RWPE2 (cell line): ENCODE measurements around the gene THTPA.

Experiments used
- ATAC-seq: fragments of 200-7000 bp; cut with Tn5 transposase; 3 replicates; pipeline ENCODE4 v1.9.1; 2021; ENCODE audit warnings: low read depth
- DNase-seq: peaks from one replicate; pipeline ENCODE4 v3.0.0-alpha.2; 2020; ENCODE audit warnings: low spot score
- H3K27ac ChIP-seq: fragments of 450-650 bp; 2 replicates; pipeline ENCODE4 v1.5.1; 2017; ENCODE audit warnings: mild to moderate bottlenecking; ENCODE audit not compliant: poor library complexity, severe bottlenecking
- H3K27me3 ChIP-seq: fragments of 250-450 bp; sonication (Bioruptor Pico); 2 replicates; pipeline ENCODE4 v1.5.1; 2021; ENCODE audit warnings: mild to moderate bottlenecking, moderate library complexity; ENCODE audit not compliant: insufficient read depth, poor library complexity, severe bottlenecking
- H3K36me3 ChIP-seq: fragments of 250-450 bp; sonication (Bioruptor Pico); 2 replicates; pipeline ENCODE4 v1.5.1; 2020; ENCODE audit warnings: low read depth, mild to moderate bottlenecking, moderate library complexity
- H3K4me1 ChIP-seq: fragments of 250-450 bp; sonication (Bioruptor Pico); 2 replicates; pipeline ENCODE4 v1.5.1; 2021; ENCODE audit warnings: mild to moderate bottlenecking, moderate library complexity; ENCODE audit not compliant: insufficient read depth, poor library complexity, severe bottlenecking
- H3K4me3 ChIP-seq: fragments of 250-450 bp; sonication (Bioruptor Pico); 2 replicates; pipeline ENCODE4 v1.5.1; 2021; ENCODE audit warnings: mild to moderate bottlenecking, moderate library complexity; ENCODE audit not compliant: severe bottlenecking
- H3K9me3 ChIP-seq: fragments of 250-450 bp; sonication (Bioruptor Pico); 2 replicates; pipeline ENCODE4 v1.5.1; 2021; ENCODE audit warnings: mild to moderate bottlenecking, moderate library complexity; ENCODE audit not compliant: severe bottlenecking
- CTCF ChIP-seq: fragments of 450-650 bp; IDR thresholded peaks from one replicate; pipeline ENCODE4 v1.5.1; 2017; ENCODE audit warnings: mild to moderate bottlenecking, moderate library complexity; ENCODE audit not compliant: poor library complexity, severe bottlenecking

Gene THTPA

GRCh38 chr14:23559926-23560520, 4.0 kb downstream of the THTPA start:
- ATAC-seq, result no peak
- Histone ChIP-seq H3K36me3 (peaks cover 66% of the 10 kb centered on the region), H3K27ac (no peak overlapping the region), H3K4me1 (no peaks in the 10 kb centered on the region), H3K4me3 (no peak overlapping the region), H3K27me3 (no peaks in the 10 kb centered on the region), H3K9me3 (no peaks in the 10 kb centered on the region)
- no peak for DNase-seq
- TF ChIP-seq CTCF, result no peak

GRCh38 chr14:23561259-23561658, 5.2 kb downstream of the THTPA start:
- no peak for TF ChIP-seq CTCF
- Histone ChIP-seq H3K4me1 (no peaks in the 10 kb centered on the region), H3K27ac (no peak overlapping the region), H3K9me3 (no peaks in the 10 kb centered on the region), H3K4me3 (no peak overlapping the region), H3K27me3 (no peaks in the 10 kb centered on the region), H3K36me3 (peaks cover 78% of the 10 kb centered on the region)
- no peak for ATAC-seq
- DNase-seq, result no peak

- TF ChIP-seq CTCF, result no peak
- peaks cover 78% of the 10 kb centered on the region for H3K36me3 ChIP-seq
- H3K9me3 ChIP-seq, result no peaks in the 10 kb centered on the region
- H3K4me1 ChIP-seq, result no peaks in the 10 kb centered on the region
- ATAC-seq (no peak), DNase-seq (no peak)
- no peak overlapping the region for H3K27ac ChIP-seq
- H3K27me3 ChIP-seq, result no peaks in the 10 kb centered on the region
- H3K4me3 ChIP-seq, result no peak overlapping the region
Observed at GRCh38 chr14:23561873-23562821, 6.1 kb downstream of the THTPA start.

GRCh38 chr14:23562822-23563472, 6.9 kb downstream of the THTPA start:
- DNase-seq (no peak), ATAC-seq (peak; percentile 9; the same call in 1 of the 3 replicates)
- Histone ChIP-seq H3K36me3 (peaks cover 78% of the 10 kb centered on the region), H3K4me3 (no peak overlapping the region), H3K9me3 (no peaks in the 10 kb centered on the region), H3K27me3 (no peaks in the 10 kb centered on the region), H3K27ac (no peak overlapping the region), H3K4me1 (peaks cover 2% of the 10 kb centered on the region)
- peak; percentile 97 for TF ChIP-seq CTCF
